Loucy (cell line): ENCODE data around the gene EFCAB5.

ENCODE experiments used
- CTCF ChIP-seq: fragments of 200-600 bp; sonication (generic); conservative IDR thresholded peaks from 2 replicates; pipeline ENCODE4 v1.5.1; 2014; ENCODE audit warnings: mild to moderate bottlenecking, antibody characterized with exemption, low read length
- EZH2phosphoT487 ChIP-seq: fragments of 200-600 bp; IDR thresholded peaks from 2 replicates; pipeline ENCODE4 v1.6.1; 2018; ENCODE audit warnings: antibody characterized with exemption, mild to moderate bottlenecking, moderate library complexity, borderline replicate concordance

DNA sequence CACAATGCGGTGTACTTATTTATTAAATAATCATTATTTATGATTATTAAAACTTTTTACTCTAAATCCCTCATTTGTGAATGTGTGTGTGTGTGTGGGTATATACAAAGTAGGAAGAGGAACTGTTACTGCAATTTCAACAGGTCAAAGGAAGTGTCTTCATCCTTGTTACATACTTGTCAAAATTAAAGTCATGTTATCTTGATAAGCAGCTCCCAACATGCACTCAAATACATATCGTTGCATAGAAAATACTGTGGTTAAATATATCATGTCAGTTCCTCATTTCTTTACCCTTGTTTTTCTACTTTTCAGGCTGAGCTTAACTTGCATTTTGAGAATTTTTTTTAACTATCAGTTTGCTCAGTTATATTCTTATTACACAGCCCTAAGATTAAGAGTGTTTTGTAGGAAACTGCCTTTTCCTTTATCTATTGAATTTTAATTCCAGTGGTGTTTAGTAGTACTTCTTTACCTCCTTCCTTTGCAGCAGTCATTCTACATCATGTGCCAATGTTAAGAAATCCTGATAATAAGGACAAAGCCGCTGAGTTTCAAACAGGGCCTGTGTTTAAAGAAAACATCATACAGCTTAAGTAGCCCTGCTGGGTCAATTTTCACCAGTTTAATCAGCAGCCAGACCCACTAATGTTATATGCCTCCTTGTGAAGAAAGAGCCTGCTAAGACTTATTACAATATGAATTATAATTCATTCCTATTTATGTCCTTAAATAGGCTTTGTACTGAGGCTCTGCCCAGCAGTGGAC, 7.2 kb downstream of the EFCAB5 start:
- TF ChIP-seq CTCF (no peak), EZH2phosphoT487 (no peak)
